GM23338 (cell line): Measurements from ENCODE around the gene TRPC4.

Experiments
- CREB1 ChIP-seq: fragments of 250-450 bp; sonication (Bioruptor Pico); IDR thresholded peaks from 2 replicates; pipeline ENCODE4 v1.5.0; 2020; ENCODE audit warnings: low read depth, mild to moderate bottlenecking, moderate library complexity
- EZH2 ChIP-seq: fragments of 200-600 bp; sonication (generic); IDR thresholded peaks from one replicate; pipeline ENCODE4 v1.8.0; 2017; ENCODE audit warnings: antibody characterized with exemption, mild to moderate bottlenecking, low read depth; ENCODE audit not compliant: unreplicated experiment
- EZH2phosphoT487 ChIP-seq: fragments of 200-600 bp; sonication (generic); IDR thresholded peaks from one replicate; pipeline ENCODE4 v1.8.1; 2018; ENCODE audit warnings: antibody characterized with exemption; ENCODE audit not compliant: unreplicated experiment
- JUNB ChIP-seq: IDR thresholded peaks from one replicate; pipeline ENCODE4 v1.6.1; 2016; ENCODE audit warnings: antibody characterized with exemption; ENCODE audit not compliant: unreplicated experiment
- NANOG ChIP-seq: IDR thresholded peaks from 2 replicates; pipeline ENCODE4 v1.6.1; 2016; ENCODE audit warnings: antibody characterized with exemption, borderline replicate concordance
- POLR2AphosphoS5 ChIP-seq: IDR thresholded peaks from 2 replicates; pipeline ENCODE4 v1.6.1; 2016; ENCODE audit warnings: antibody characterized with exemption, low read depth
- ZNF331 ChIP-seq: fragments of 250-450 bp; sonication (Bioruptor Pico); IDR thresholded peaks from 2 replicates; pipeline ENCODE4 v1.5.0; 2020; ENCODE audit warnings: low read depth, mild to moderate bottlenecking, moderate library complexity
- TF ChIP-seq, protein P1 (sequence below), 2 experiments: fragments of 200-600 bp in 1 of 2; sonication (generic) in 1 of 2; conservative IDR thresholded peaks; 2 replicates each; pipeline versions ENCODE4 v1.5.1 to v1.6.1; 2016 to 2017; ENCODE audit warnings: antibody characterized with exemption in 2 of 2, low read depth in 2 of 2, mild to moderate bottlenecking in 2 of 2, moderate library complexity in 1 of 2
- TF ChIP-seq, protein P2 (sequence below): IDR thresholded peaks from one replicate; pipeline ENCODE4 v1.6.1; 2018; ENCODE audit warnings: antibody characterized with exemption; ENCODE audit not compliant: unreplicated experiment
- TF ChIP-seq, protein P3 (sequence below): IDR thresholded peaks from 2 replicates; pipeline ENCODE4 v1.6.1; 2016; ENCODE audit warnings: antibody characterized with exemption

DNA sequence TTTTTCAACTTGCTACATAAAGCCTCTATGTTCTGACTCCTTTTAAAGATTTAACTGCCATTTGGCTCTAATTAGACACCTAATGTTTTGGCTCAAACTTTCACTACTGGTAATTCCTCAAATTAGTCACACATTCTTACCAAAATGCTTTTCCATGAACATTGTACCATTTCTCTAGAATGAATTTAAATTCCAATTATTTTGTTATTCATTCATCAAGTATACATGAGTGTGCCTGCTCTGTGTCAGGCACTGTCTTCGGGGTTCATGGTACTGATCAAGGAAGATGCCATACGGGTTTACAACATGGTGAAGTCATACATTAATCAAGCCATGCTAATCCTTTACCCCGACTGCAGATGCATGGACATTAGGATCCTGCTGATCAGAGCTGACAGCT lies 201.9 kb downstream of the TRPC4 start:
- TF ChIP-seq POLR2AphosphoS5 (no peak), EZH2 (no peak), NANOG (no peak), EZH2phosphoT487 (no peak), JUNB (no peak), CREB1 (CRISPR knock-in tag) (no peak), ZNF331 (CRISPR knock-in tag) (no peak)
- TF ChIP-seq, protein P1, sequence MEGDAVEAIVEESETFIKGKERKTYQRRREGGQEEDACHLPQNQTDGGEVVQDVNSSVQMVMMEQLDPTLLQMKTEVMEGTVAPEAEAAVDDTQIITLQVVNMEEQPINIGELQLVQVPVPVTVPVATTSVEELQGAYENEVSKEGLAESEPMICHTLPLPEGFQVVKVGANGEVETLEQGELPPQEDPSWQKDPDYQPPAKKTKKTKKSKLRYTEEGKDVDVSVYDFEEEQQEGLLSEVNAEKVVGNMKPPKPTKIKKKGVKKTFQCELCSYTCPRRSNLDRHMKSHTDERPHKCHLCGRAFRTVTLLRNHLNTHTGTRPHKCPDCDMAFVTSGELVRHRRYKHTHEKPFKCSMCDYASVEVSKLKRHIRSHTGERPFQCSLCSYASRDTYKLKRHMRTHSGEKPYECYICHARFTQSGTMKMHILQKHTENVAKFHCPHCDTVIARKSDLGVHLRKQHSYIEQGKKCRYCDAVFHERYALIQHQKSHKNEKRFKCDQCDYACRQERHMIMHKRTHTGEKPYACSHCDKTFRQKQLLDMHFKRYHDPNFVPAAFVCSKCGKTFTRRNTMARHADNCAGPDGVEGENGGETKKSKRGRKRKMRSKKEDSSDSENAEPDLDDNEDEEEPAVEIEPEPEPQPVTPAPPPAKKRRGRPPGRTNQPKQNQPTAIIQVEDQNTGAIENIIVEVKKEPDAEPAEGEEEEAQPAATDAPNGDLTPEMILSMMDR (conservative IDR thresholded peaks at IDR 0.05; ENCODE audit: low read depth in 2 of 2) = no peak
- TF ChIP-seq, protein P2, sequence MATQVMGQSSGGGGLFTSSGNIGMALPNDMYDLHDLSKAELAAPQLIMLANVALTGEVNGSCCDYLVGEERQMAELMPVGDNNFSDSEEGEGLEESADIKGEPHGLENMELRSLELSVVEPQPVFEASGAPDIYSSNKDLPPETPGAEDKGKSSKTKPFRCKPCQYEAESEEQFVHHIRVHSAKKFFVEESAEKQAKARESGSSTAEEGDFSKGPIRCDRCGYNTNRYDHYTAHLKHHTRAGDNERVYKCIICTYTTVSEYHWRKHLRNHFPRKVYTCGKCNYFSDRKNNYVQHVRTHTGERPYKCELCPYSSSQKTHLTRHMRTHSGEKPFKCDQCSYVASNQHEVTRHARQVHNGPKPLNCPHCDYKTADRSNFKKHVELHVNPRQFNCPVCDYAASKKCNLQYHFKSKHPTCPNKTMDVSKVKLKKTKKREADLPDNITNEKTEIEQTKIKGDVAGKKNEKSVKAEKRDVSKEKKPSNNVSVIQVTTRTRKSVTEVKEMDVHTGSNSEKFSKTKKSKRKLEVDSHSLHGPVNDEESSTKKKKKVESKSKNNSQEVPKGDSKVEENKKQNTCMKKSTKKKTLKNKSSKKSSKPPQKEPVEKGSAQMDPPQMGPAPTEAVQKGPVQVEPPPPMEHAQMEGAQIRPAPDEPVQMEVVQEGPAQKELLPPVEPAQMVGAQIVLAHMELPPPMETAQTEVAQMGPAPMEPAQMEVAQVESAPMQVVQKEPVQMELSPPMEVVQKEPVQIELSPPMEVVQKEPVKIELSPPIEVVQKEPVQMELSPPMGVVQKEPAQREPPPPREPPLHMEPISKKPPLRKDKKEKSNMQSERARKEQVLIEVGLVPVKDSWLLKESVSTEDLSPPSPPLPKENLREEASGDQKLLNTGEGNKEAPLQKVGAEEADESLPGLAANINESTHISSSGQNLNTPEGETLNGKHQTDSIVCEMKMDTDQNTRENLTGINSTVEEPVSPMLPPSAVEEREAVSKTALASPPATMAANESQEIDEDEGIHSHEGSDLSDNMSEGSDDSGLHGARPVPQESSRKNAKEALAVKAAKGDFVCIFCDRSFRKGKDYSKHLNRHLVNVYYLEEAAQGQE = no peak
- TF ChIP-seq, protein P3, sequence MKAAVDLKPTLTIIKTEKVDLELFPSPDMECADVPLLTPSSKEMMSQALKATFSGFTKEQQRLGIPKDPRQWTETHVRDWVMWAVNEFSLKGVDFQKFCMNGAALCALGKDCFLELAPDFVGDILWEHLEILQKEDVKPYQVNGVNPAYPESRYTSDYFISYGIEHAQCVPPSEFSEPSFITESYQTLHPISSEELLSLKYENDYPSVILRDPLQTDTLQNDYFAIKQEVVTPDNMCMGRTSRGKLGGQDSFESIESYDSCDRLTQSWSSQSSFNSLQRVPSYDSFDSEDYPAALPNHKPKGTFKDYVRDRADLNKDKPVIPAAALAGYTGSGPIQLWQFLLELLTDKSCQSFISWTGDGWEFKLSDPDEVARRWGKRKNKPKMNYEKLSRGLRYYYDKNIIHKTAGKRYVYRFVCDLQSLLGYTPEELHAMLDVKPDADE = no peak
